ENCODE measurements around the gene ATG13. TPM values are rescaled to one million over a fixed set of nuclear protein-coding genes. Genes with fewer than 3 reads are reported as not detected.

ATG13 gene
- total and polyA plus RNA-seq, 4 donors, result 36.3 to 49.9 (median 41.2) TPM

- Histone ChIP-seq H3K27me3 (ENCODE audit: control insufficient read depth in 4 of 4, insufficient read depth in 4 of 4, low read length in 3 of 4) (no peaks in the 10 kb centered on the region), H3K36me3 (ENCODE audit: control insufficient read depth in 4 of 4, insufficient read depth in 3 of 4, low read depth in 1 of 4, low read length in 3 of 4) (no peaks in the 10 kb centered on the region), H3K4me3 (ENCODE audit: low read depth in 1 of 3, low read length in 3 of 3) (no peak overlapping the region), H3K9ac (ENCODE audit: low read depth in 1 of 2, low read length in 2 of 2) (no peak overlapping the region), H3K4me1 (ENCODE audit: control insufficient read depth in 4 of 4, insufficient read depth in 4 of 4, low read length in 3 of 4) (no peaks in the 10 kb centered on the region), H3K9me3 (ENCODE audit: control insufficient read depth in 4 of 4, low read length in 3 of 4) (no peaks in the 10 kb centered on the region), H3K27ac (ENCODE audit: low read depth in 1 of 2, low read length in 2 of 2) (no peak overlapping the region)
- DNase-seq (ENCODE audit: low spot score), result no peak
- WGBS, result 85% methylated on average over 2 of the region's 2 CpGs
- no peak for TF ChIP-seq EGR1 (IDR thresholded peaks at IDR 0.05; ENCODE audit: low read depth in 2 of 2)
- TF ChIP-seq HNF4G (IDR thresholded peaks at IDR 0.05), result no peak
- TF ChIP-seq TAF1 (conservative IDR thresholded peaks at IDR 0.05), result no peak
- TF ChIP-seq, protein P1, sequence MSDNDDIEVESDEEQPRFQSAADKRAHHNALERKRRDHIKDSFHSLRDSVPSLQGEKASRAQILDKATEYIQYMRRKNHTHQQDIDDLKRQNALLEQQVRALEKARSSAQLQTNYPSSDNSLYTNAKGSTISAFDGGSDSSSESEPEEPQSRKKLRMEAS (IDR thresholded peaks at IDR 0.05), result no peak
- TF ChIP-seq GABPA (IDR thresholded peaks at IDR 0.05 in 1 of 2, conservative IDR thresholded peaks at IDR 0.05 in 1 of 2), result no peak
- TF ChIP-seq HNF4A (conservative IDR thresholded peaks at IDR 0.05), result no peak
- no peak for TF ChIP-seq RAD21 (IDR thresholded peaks at IDR 0.05)
- no peak for TF ChIP-seq FOXA1 (IDR thresholded peaks at IDR 0.05)
- no peak for TF ChIP-seq YY1 (IDR thresholded peaks at IDR 0.05)
- TF ChIP-seq, protein P2, sequence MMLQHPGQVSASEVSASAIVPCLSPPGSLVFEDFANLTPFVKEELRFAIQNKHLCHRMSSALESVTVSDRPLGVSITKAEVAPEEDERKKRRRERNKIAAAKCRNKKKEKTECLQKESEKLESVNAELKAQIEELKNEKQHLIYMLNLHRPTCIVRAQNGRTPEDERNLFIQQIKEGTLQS (IDR thresholded peaks at IDR 0.05), result no peak
- TF ChIP-seq ZBTB33 (IDR thresholded peaks at IDR 0.05), result no peak
- TF ChIP-seq, protein P3, sequence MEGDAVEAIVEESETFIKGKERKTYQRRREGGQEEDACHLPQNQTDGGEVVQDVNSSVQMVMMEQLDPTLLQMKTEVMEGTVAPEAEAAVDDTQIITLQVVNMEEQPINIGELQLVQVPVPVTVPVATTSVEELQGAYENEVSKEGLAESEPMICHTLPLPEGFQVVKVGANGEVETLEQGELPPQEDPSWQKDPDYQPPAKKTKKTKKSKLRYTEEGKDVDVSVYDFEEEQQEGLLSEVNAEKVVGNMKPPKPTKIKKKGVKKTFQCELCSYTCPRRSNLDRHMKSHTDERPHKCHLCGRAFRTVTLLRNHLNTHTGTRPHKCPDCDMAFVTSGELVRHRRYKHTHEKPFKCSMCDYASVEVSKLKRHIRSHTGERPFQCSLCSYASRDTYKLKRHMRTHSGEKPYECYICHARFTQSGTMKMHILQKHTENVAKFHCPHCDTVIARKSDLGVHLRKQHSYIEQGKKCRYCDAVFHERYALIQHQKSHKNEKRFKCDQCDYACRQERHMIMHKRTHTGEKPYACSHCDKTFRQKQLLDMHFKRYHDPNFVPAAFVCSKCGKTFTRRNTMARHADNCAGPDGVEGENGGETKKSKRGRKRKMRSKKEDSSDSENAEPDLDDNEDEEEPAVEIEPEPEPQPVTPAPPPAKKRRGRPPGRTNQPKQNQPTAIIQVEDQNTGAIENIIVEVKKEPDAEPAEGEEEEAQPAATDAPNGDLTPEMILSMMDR (IDR thresholded peaks at IDR 0.05; ENCODE audit: low read depth, low read length, missing input control), result no peak
- no peak for TF ChIP-seq REST (IDR thresholded peaks at IDR 0.05)
- TF ChIP-seq SP1 (IDR thresholded peaks at IDR 0.05), result no peak
- no peak for TF ChIP-seq FOXA2 (IDR thresholded peaks at IDR 0.05)
- no peak for TF ChIP-seq RXRA (IDR thresholded peaks at IDR 0.05)
Measured at GRCh38 chr11:46570790-46571398, 46.5 kb upstream of the ATG13 start.

All from liver (tissue), 9 donors.